Stomach (tissue), 9 donors: ENCODE results near the gene AKAP7. TPM values are rescaled to one million over a fixed set of nuclear protein-coding genes. Genes with fewer than 3 reads are reported as not detected.
"Not testable (repeated sequence)": the region's sequence is repeated elsewhere in the genome, so short reads cannot be mapped to it uniquely, and the experiment has no call there.

Experiments
- DNase-seq, 2 donors: peaks; one replicate each; pipeline versions ENCODE4 v3.0.0 to v3.0.0-alpha.2; 2013 to 2019
- H3K27ac ChIP-seq, 5 donors: fragments of 200-600 bp in 4 of 5; sonication (generic) in 4 of 5; one replicate each; pipeline ENCODE4 v1.5.1; 2013 to 2019; ENCODE audit warnings: mild to moderate bottlenecking in 1 of 5, moderate library complexity in 1 of 5
- H3K27me3 ChIP-seq, 3 donors: fragments of 200-600 bp; sonication (generic); one replicate each; pipeline ENCODE4 v1.5.1; 2017 to 2019; ENCODE audit warnings: mixed run types in 1 of 3
- H3K36me3 ChIP-seq, 4 donors: fragments of 200-600 bp; sonication (generic); 1 replicate in 3 of 4; 2 replicates in 1 of 4; pipeline ENCODE4 v1.5.1; 2016 to 2019
- H3K4me1 ChIP-seq, 4 donors: fragments of 200-600 bp; sonication (generic); one replicate each; pipeline ENCODE4 v1.5.1; 2016 to 2019
- H3K4me3 ChIP-seq, 4 donors: fragments of 200-600 bp; sonication (generic) in 3 of 4; one replicate each; pipeline ENCODE4 v1.5.1; 2016 to 2019; ENCODE audit warnings: mild to moderate bottlenecking in 1 of 4
- H3K9me3 ChIP-seq, 4 donors: fragments of 200-600 bp; sonication (generic); one replicate each; pipeline ENCODE4 v1.5.1; 2016 to 2019
- CTCF ChIP-seq, 7 experiments: fragments of 450-650 bp in 4 of 7; fragments of 200-600 bp in 3 of 7; sonication (generic) in 3 of 7; IDR thresholded peaks; one replicate each; pipeline ENCODE4 v1.5.1; 2016 to 2019; ENCODE audit warnings: antibody characterized with exemption in 7 of 7, control low read depth in 2 of 7, mild to moderate bottlenecking in 1 of 7
- EP300 ChIP-seq: sonication (generic); formaldehyde crosslinking; IDR thresholded peaks from one replicate; pipeline ENCODE4 v1.6.1; 2017; ENCODE audit warnings: antibody characterized with exemption
- POLR2A ChIP-seq, 4 donors: fragments of 450-650 bp; IDR thresholded peaks; one replicate each; pipeline ENCODE4 v1.6.1; 2016; ENCODE audit warnings: antibody characterized with exemption in 4 of 4, control low read depth in 2 of 4, mild to moderate bottlenecking in 1 of 4, moderate library complexity in 1 of 4
- POLR2AphosphoS5 ChIP-seq, 3 donors: sonication (generic); formaldehyde crosslinking; IDR thresholded peaks; one replicate each; pipeline ENCODE4 v1.6.1; 2016; ENCODE audit warnings: antibody characterized with exemption in 3 of 3
- WGBS, 5 donors: extraction: QIAGEN DNeasy Blood & Tissue Kit in 3 of 5; methylation state at CpG; one replicate each; pipeline versions ENCODE4 v1.1.5 to v1.1.7; 2013 to 2018; 5-methylcytosine and 5-hydroxymethylcytosine counted together
- intact Hi-C: fragments of 100-400 bp; cut with DNase I; formaldehyde crosslinking; loops from one replicate; pipeline ENCODE4 v1.15.1; 2023; ENCODE audit warnings: low total_unique reads
- polyA plus RNA-seq, 3 donors: library from polyadenylated mRNA; stranded (reverse); fragments of 200-250 nt; gene quantifications; one replicate each; pipeline ENCODE4 v1.2.3, GENCODE V29; 2013
- total RNA-seq, 5 donors: library from RNA; depleted of rRNA; stranded (reverse); fragments of >200 nt; gene quantifications; one replicate each; pipeline versions ENCODE4 v1.1.0 to v1.2.3, GENCODE V29; 2014 to 2016
- donor health status: healthy with polysubstance abuse.
- donor health status: Bipolar disorder and iron deficiency.
- donor health status: healthy.

The AKAP7 gene
- total and polyA plus RNA-seq, 8 donors, result 1.3 to 59.5 (median 4.6) TPM

GRCh38 chr6:131322125-131322524 lies 186.9 kb downstream of the AKAP7 start:
- intact Hi-C loops, result no loop called here
- WGBS, 5 donors, result 68 to 88% (median 81%) methylated on average over 1 of the region's 1 CpG
- Histone ChIP-seq H3K36me3 (no peaks in the 10 kb centered on the region), H3K27ac (no peak overlapping the region), H3K4me1 (no peaks in the 10 kb centered on the region), H3K9me3 (no peaks in the 10 kb centered on the region), H3K4me3 (no peak overlapping the region), H3K27me3 (no peaks in the 10 kb centered on the region)
- no peak for DNase-seq
- TF ChIP-seq POLR2A (IDR thresholded peaks at IDR 0.05), result no peak

- H3K9me3 ChIP-seq, DNase-seq, H3K4me1 ChIP-seq, H3K36me3 ChIP-seq, H3K27ac ChIP-seq, H3K27me3 ChIP-seq, intact Hi-C loops, H3K4me3 ChIP-seq: not testable (repeated sequence)
- 91 to 98% (median 97%) methylated on average over 12 to 14 of the region's 14 CpGs for WGBS, 5 donors
Measured at GRCh38 chr6:131325669-131326068, 190.4 kb downstream of the AKAP7 start.

- WGBS, 5 donors, result 65 to 94% (median 87%) methylated on average over 4 to 5 of the region's 5 CpGs
- H3K27ac ChIP-seq, DNase-seq, H3K4me3 ChIP-seq, H3K9me3 ChIP-seq, H3K27me3 ChIP-seq, intact Hi-C loops, H3K36me3 ChIP-seq: not testable (repeated sequence)
- H3K4me1 ChIP-seq, result peaks cover 0 to 12% (median 0%) of the 10 kb centered on the region in 4 donors
Measured at GRCh38 chr6:131328727-131329126, 193.5 kb downstream of the AKAP7 start.

- Histone ChIP-seq H3K27me3 (no peaks in the 10 kb centered on the region), H3K9me3 (no peaks in the 10 kb centered on the region), H3K4me3 (no peak overlapping the region), H3K27ac (no peak overlapping the region), H3K4me1 (peaks cover 0 to 12% (median 0%) of the 10 kb centered on the region in 4 donors), H3K36me3 (no peaks in the 10 kb centered on the region)
- DNase-seq, result peak; percentile 27 to 53
- intact Hi-C loops, result no loop called here
- 22 to 40% (median 32%) methylated on average over 3 of the region's 3 CpGs for WGBS, 5 donors
- TF ChIP-seq POLR2AphosphoS5 (IDR thresholded peaks at IDR 0.05) (no peak), POLR2A (IDR thresholded peaks at IDR 0.05) (no peak), EP300 (no peak), CTCF (IDR thresholded peaks at IDR 0.05) (no peak)
Measured at GRCh38 chr6:131331151-131331550, 195.9 kb downstream of the AKAP7 start.

GRCh38 chr6:131331873-131332781 lies 196.9 kb downstream of the AKAP7 start:
- TF ChIP-seq EP300, result no peak
- TF ChIP-seq POLR2AphosphoS5 (IDR thresholded peaks at IDR 0.05), result no peak
- TF ChIP-seq CTCF (IDR thresholded peaks at IDR 0.05), result no peak
- no peak for TF ChIP-seq POLR2A (IDR thresholded peaks at IDR 0.05)
- intact Hi-C loops, result no loop called here
- no peak overlapping the region for H3K4me3 ChIP-seq
- DNase-seq, result no peak
- no peaks in the 10 kb centered on the region for H3K36me3 ChIP-seq
- H3K9me3 ChIP-seq, result no peaks in the 10 kb centered on the region
- 87 to 94% (median 89%) methylated on average over 5 of the region's 5 CpGs for WGBS, 5 donors
- H3K27ac ChIP-seq, result no peak overlapping the region
- H3K27me3 ChIP-seq, result no peaks in the 10 kb centered on the region
- peaks cover 0 to 12% (median 0%) of the 10 kb centered on the region in 4 donors for H3K4me1 ChIP-seq

Other genes starting within 250 kb of the AKAP7 start
- gene EPB41L2, start 72.2 kb upstream of the AKAP7 start, total RNA-seq, result 100 to 1,000 TPM in 2 of 5 donors, 10 to 100 TPM in 3; 18.2 to 238 (median 36.5) TPM
- gene EPB41L2, start 72.2 kb upstream of the AKAP7 start, polyA plus RNA-seq, result 10 to 100 TPM; 12.5 to 28.9 (median 28.6) TPM